Measurements from ENCODE around the gene ATP6V1A.

DNA sequence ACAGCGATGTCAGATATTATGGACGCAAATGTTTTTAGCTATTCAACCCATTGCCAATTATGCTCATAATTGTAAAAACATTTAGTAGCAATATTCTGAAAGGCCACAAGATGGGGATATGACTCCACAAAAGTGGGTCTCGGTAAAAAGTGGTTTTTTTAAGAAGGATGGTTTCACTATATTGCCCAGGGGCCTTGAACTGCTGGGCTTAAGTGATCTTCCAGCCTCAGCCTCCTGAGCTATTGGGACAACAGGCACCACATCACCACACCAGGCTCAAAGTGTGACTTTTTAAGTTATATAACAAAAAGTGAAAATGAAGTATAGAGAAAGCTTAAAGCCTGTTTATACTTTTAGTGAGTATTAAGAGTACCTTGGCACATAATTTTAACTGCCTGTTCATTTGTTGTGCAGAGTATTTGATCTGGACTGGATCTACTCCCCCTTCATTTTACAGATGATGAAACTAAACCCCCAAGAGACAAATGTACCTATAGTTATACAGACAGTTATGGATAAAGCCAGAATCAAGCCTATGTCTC is 10.2 kb upstream of the ATP6V1A start:
- TF ChIP-seq, protein P1, sequence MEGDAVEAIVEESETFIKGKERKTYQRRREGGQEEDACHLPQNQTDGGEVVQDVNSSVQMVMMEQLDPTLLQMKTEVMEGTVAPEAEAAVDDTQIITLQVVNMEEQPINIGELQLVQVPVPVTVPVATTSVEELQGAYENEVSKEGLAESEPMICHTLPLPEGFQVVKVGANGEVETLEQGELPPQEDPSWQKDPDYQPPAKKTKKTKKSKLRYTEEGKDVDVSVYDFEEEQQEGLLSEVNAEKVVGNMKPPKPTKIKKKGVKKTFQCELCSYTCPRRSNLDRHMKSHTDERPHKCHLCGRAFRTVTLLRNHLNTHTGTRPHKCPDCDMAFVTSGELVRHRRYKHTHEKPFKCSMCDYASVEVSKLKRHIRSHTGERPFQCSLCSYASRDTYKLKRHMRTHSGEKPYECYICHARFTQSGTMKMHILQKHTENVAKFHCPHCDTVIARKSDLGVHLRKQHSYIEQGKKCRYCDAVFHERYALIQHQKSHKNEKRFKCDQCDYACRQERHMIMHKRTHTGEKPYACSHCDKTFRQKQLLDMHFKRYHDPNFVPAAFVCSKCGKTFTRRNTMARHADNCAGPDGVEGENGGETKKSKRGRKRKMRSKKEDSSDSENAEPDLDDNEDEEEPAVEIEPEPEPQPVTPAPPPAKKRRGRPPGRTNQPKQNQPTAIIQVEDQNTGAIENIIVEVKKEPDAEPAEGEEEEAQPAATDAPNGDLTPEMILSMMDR (IDR thresholded peaks at IDR 0.05; ENCODE audit: insufficient read depth, low read length, poor library complexity, severe bottlenecking): peak; percentile 52
- TF ChIP-seq EZH2phosphoT487 (conservative IDR thresholded peaks at IDR 0.05; ENCODE audit: low read length): no peak
